H1 (cell line): ENCODE data around the gene STX16.

Experiments used
- EZH2 ChIP-seq: fragments of 200-600 bp; sonication (generic); IDR thresholded peaks from 2 replicates; pipeline ENCODE4 v1.7.1; 2012; ENCODE audit warnings: low read depth, mild to moderate bottlenecking, moderate library complexity, low read length, inconsistent platforms; ENCODE audit not compliant: severe bottlenecking
- MAFK ChIP-seq: IDR thresholded peaks from 2 replicates; pipeline ENCODE4 v1.6.1; 2012; ENCODE audit warnings: low read depth, mild to moderate bottlenecking, improper control_type of control experiment, low read length
- POLR2A ChIP-seq, 2 experiments: IDR thresholded peaks; 1 replicate in 1 of 2; 2 replicates in 1 of 2; pipeline ENCODE4 v1.6.1; 2011; ENCODE audit warnings: low read depth in 2 of 2, low read length in 2 of 2, mild to moderate bottlenecking in 2 of 2; ENCODE audit errors: control extremely low read depth in 1 of 2
- YY1 ChIP-seq: IDR thresholded peaks from 2 replicates; pipeline ENCODE4 v1.6.1; 2011; ENCODE audit warnings: low read depth, mild to moderate bottlenecking, low read length
- TF ChIP-seq, protein P1 (sequence below), 3 experiments: IDR thresholded peaks; 1 replicate in 2 of 3; 2 replicates in 1 of 3; pipeline versions ENCODE4 v1.5.1 to v1.6.1; 2011; ENCODE audit warnings: low read length in 3 of 3, mild to moderate bottlenecking in 3 of 3, inconsistent platforms in 2 of 3, low read depth in 1 of 3, moderate library complexity in 1 of 3; ENCODE audit not compliant: insufficient read depth in 1 of 3; ENCODE audit errors: control extremely low read depth in 1 of 3
- TF ChIP-seq, protein P2 (sequence below): IDR thresholded peaks from 2 replicates; pipeline ENCODE4 v1.6.1; 2012; ENCODE audit warnings: inconsistent platforms
- TF ChIP-seq, protein P3 (sequence below): IDR thresholded peaks from 2 replicates; pipeline ENCODE4 v1.6.1; 2011; ENCODE audit warnings: low read depth, mild to moderate bottlenecking, low read length; ENCODE audit not compliant: insufficient read depth

DNA sequence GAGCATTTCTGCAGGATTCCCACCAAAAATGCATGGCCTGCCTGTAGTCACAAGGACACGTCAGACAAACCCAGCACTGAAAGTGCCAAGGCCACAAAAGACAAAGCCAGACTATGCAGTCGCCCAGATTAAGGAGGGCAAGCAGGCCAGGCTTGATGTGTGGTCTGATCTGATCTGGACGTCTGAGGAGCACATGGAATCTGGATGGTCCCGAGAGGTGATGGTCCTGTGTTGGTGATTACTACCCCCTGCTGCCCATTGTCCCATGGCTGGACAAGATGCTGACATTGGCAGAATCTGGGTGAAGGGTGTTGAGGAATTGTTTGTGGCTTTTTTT lies 58.6 kb downstream of the STX16 start:
- TF ChIP-seq, protein P1, sequence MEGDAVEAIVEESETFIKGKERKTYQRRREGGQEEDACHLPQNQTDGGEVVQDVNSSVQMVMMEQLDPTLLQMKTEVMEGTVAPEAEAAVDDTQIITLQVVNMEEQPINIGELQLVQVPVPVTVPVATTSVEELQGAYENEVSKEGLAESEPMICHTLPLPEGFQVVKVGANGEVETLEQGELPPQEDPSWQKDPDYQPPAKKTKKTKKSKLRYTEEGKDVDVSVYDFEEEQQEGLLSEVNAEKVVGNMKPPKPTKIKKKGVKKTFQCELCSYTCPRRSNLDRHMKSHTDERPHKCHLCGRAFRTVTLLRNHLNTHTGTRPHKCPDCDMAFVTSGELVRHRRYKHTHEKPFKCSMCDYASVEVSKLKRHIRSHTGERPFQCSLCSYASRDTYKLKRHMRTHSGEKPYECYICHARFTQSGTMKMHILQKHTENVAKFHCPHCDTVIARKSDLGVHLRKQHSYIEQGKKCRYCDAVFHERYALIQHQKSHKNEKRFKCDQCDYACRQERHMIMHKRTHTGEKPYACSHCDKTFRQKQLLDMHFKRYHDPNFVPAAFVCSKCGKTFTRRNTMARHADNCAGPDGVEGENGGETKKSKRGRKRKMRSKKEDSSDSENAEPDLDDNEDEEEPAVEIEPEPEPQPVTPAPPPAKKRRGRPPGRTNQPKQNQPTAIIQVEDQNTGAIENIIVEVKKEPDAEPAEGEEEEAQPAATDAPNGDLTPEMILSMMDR (IDR thresholded peaks at IDR 0.05; ENCODE audit: control extremely low read depth in 1 of 3, insufficient read depth in 1 of 3, low read depth in 1 of 3, low read length in 3 of 3): no peak
- no peak for TF ChIP-seq YY1
- no peak for TF ChIP-seq MAFK
- TF ChIP-seq, protein P2, sequence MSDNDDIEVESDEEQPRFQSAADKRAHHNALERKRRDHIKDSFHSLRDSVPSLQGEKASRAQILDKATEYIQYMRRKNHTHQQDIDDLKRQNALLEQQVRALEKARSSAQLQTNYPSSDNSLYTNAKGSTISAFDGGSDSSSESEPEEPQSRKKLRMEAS: no peak
- TF ChIP-seq EZH2: no peak
- TF ChIP-seq, protein P3, sequence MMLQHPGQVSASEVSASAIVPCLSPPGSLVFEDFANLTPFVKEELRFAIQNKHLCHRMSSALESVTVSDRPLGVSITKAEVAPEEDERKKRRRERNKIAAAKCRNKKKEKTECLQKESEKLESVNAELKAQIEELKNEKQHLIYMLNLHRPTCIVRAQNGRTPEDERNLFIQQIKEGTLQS: no peak
- no peak for TF ChIP-seq POLR2A (IDR thresholded peaks at IDR 0.05; ENCODE audit: control extremely low read depth in 1 of 2, low read depth in 2 of 2, low read length in 2 of 2)
